Sigmoid colon (tissue), 7 donors: ENCODE measurements around the gene CPNE1. TPM values are rescaled to one million over a fixed set of nuclear protein-coding genes. Genes with fewer than 3 reads are reported as not detected.
A peak's percentile ranks its signal among the peaks of the same experiment; 100 is the strongest.

ENCODE experiments used
- DNase-seq: peaks from one replicate; pipeline ENCODE4 v3.0.0-alpha.2; 2019
- H3K27ac ChIP-seq, 4 donors: fragments of 200-600 bp; sonication (generic); one replicate each; pipeline ENCODE4 v1.5.1; 2016 to 2019; ENCODE audit warnings: mild to moderate bottlenecking in 1 of 4
- H3K27me3 ChIP-seq, 3 donors: fragments of 200-600 bp; sonication (generic); one replicate each; pipeline ENCODE4 v1.5.1; 2019; ENCODE audit warnings: mild to moderate bottlenecking in 1 of 3
- H3K36me3 ChIP-seq, 4 donors: fragments of 200-600 bp; sonication (generic); one replicate each; pipeline ENCODE4 v1.5.1; 2016 to 2019
- H3K4me1 ChIP-seq, 4 donors: fragments of 200-600 bp; sonication (generic); one replicate each; pipeline ENCODE4 v1.5.1; 2017 to 2019
- H3K4me3 ChIP-seq, 4 donors: fragments of 200-600 bp; sonication (generic); one replicate each; pipeline ENCODE4 v1.5.1; 2017 to 2019; ENCODE audit warnings: mild to moderate bottlenecking in 2 of 4, moderate library complexity in 1 of 4
- H3K9me3 ChIP-seq, 4 donors: fragments of 200-600 bp in 3 of 4; sonication (generic) in 3 of 4; one replicate each; pipeline versions ENCODE4 v1.5.1 to v1.6.1; 2013 to 2019
- EP300 ChIP-seq, 4 donors: sonication (generic); formaldehyde crosslinking; IDR thresholded peaks; one replicate each; pipeline ENCODE4 v1.6.1; 2017; ENCODE audit warnings: antibody characterized with exemption in 4 of 4
- POLR2A ChIP-seq, 2 donors: fragments of 450-650 bp; IDR thresholded peaks; one replicate each; pipeline ENCODE4 v1.6.1; 2016; ENCODE audit warnings: antibody characterized with exemption in 2 of 2, mild to moderate bottlenecking in 2 of 2, moderate library complexity in 2 of 2
- POLR2AphosphoS5 ChIP-seq, 4 donors: sonication (generic); formaldehyde crosslinking; IDR thresholded peaks; one replicate each; pipeline ENCODE4 v1.6.1; 2017; ENCODE audit warnings: antibody characterized with exemption in 4 of 4
- WGBS, 2 donors: extraction: QIAGEN DNeasy Blood & Tissue Kit; methylation state at CpG; one replicate each; pipeline ENCODE4 v1.1.7; 2013; 5-methylcytosine and 5-hydroxymethylcytosine counted together
- intact Hi-C: fragments of 100-400 bp; cut with DNase I; formaldehyde crosslinking; loops from one replicate; pipeline ENCODE4 v1.15.1; 2023
- polyA plus RNA-seq, 3 donors: library from polyadenylated mRNA; stranded (reverse); fragments of 200-250 nt; gene quantifications; one replicate each; pipeline ENCODE4 v1.2.3, GENCODE V29; 2013
- total RNA-seq, 4 donors: library from RNA; depleted of rRNA; stranded (reverse); fragments of >200 nt; gene quantifications; one replicate each; pipeline ENCODE4 v1.1.0, GENCODE V29; 2016
- TF ChIP-seq, protein P1 (sequence below), 4 experiments: fragments of 450-650 bp in 3 of 4; fragments of 200-600 bp in 1 of 4; IDR thresholded peaks; one replicate each; pipeline ENCODE4 v1.5.1; 2016 to 2019; ENCODE audit warnings: antibody characterized with exemption in 4 of 4, mild to moderate bottlenecking in 3 of 4, moderate library complexity in 2 of 4
- donor health status: healthy with polysubstance abuse.
- donor health status: Bipolar disorder and iron deficiency.
- donor health status: healthy.

Gene CPNE1
- total and polyA plus RNA-seq, 7 donors: 56.5 to 156 (median 76.8) TPM

- H3K27me3 ChIP-seq: no peaks in the 10 kb centered on the region
- no peaks in the 10 kb centered on the region for H3K9me3 ChIP-seq
- H3K4me1 ChIP-seq: no peaks in the 10 kb centered on the region
- H3K4me3 ChIP-seq: no peak overlapping the region
- TF ChIP-seq POLR2AphosphoS5 (IDR thresholded peaks at IDR 0.05) (no peak), EP300 (IDR thresholded peaks at IDR 0.05) (no peak), POLR2A (IDR thresholded peaks at IDR 0.05) (no peak)
- TF ChIP-seq, protein P1, sequence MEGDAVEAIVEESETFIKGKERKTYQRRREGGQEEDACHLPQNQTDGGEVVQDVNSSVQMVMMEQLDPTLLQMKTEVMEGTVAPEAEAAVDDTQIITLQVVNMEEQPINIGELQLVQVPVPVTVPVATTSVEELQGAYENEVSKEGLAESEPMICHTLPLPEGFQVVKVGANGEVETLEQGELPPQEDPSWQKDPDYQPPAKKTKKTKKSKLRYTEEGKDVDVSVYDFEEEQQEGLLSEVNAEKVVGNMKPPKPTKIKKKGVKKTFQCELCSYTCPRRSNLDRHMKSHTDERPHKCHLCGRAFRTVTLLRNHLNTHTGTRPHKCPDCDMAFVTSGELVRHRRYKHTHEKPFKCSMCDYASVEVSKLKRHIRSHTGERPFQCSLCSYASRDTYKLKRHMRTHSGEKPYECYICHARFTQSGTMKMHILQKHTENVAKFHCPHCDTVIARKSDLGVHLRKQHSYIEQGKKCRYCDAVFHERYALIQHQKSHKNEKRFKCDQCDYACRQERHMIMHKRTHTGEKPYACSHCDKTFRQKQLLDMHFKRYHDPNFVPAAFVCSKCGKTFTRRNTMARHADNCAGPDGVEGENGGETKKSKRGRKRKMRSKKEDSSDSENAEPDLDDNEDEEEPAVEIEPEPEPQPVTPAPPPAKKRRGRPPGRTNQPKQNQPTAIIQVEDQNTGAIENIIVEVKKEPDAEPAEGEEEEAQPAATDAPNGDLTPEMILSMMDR (IDR thresholded peaks at IDR 0.05): no peak
- intact Hi-C loops: loop anchor here (10.0 kb wide), 1 partner anchor 124 kb away; the partner anchor contains the start of gene ERGIC3
- DNase-seq: no peak
- H3K27ac ChIP-seq: no peak overlapping the region
- 95 to 96% methylated on average over 5 of the region's 5 CpGs for WGBS, 2 donors
- peaks cover 8 to 61% (median 39%) of the 10 kb centered on the region in 4 donors for H3K36me3 ChIP-seq
Observed at GRCh38 chr20:35669221-35669620, 4.5 kb upstream of the CPNE1 start.

DNA sequence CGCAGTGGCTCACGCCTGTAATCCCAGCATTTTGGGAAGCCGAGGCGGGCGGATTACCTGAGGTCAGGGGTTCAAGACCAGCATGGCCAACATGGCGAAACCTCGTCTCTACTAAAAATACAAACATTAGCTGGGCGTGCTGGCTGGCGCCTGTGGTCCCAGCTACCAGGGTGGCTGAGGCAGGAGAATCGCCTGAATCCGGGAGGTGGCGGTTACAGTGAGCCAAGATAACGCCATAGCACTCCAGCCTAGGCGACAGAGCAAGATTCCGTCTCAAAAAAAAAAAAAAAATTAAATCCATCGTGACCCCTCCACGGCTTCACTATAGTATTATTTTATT is 1.2 kb upstream of the CPNE1 start:
- TF ChIP-seq POLR2AphosphoS5 (IDR thresholded peaks at IDR 0.05) (no peak), EP300 (IDR thresholded peaks at IDR 0.05) (no peak), POLR2A (IDR thresholded peaks at IDR 0.05) (no peak)
- TF ChIP-seq, protein P1 (IDR thresholded peaks at IDR 0.05): no peak
- WGBS, 2 donors: 97 to 98% methylated on average over 17 of the region's 17 CpGs
- Histone ChIP-seq H3K27ac (peak overlapping the region in 1 of 4 donors; percentile 94), H3K36me3 (peaks cover 0 to 28% (median 10%) of the 10 kb centered on the region in 4 donors), H3K27me3 (no peaks in the 10 kb centered on the region), H3K4me1 (peaks cover 0 to 31% (median 21%) of the 10 kb centered on the region in 4 donors), H3K4me3 (no peak overlapping the region), H3K9me3 (no peaks in the 10 kb centered on the region)
- DNase-seq: no peak
- intact Hi-C loops: loop anchor here (10.0 kb wide), 1 partner anchor 121 kb away; the partner anchor contains the start of gene ERGIC3

DNA sequence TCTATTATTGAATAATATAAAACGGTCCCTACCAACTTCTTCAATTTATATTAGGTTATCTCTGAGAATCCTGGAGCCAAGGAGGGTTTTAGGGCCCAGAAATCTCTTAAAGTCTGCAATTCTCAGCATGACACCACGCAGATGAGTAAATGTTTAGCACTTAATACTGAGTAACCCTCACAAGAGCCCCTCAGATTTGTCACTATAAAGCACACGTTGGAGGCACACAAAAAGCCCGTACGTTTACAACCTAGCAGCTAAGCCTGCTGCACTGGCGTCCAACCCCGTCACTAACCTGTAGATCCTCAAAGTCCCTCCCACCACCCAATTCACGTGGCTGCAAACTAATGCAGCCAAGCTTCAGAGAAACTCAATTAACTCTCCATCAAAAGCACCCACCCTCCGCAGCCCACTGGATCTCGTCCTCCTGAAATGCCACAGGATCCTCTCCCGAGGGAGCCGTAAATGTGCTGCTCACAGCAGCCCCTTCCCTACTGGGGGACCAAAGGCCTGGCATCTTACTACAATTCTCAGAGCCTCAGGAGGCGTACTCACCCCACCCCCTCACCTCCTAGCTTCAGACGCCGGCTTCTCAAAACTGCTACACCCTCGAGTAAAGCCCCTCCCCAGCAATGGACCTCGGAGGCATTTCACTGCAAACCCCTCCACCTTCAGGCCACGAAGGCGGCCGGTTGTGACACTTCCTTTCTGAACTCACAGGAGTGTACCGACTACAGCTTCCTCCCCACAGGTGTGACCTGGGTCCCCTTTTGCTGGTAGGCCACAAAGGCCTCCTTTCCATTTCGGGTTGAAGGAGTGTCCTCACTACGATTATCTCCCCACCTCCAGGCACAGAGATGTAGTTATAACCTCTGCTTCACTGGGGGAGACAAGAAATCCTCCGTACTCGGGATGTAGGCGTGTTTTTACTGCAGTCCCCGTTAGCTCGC is 909 bp downstream of the CPNE1 start:
- Histone ChIP-seq H3K4me1 (peaks cover 0 to 47% (median 40%) of the 10 kb centered on the region in 4 donors), H3K9me3 (no peaks in the 10 kb centered on the region), H3K36me3 (peaks cover 0 to 7% (median 1%) of the 10 kb centered on the region in 4 donors), H3K4me3 (peak overlapping the region; percentile 67 to 95 (median 70)), H3K27me3 (no peaks in the 10 kb centered on the region), H3K27ac (peak overlapping the region; percentile 94 to 99 (median 95))
- intact Hi-C loops: loop anchor here (1.0 to 10.0 kb wide), 3 partner anchors 46 to 119 kb away; partner anchors contain the start of gene ERGIC3
- WGBS, 2 donors: 0 to 1% methylated on average over 28 of the region's 28 CpGs
- DNase-seq: no peak
- TF ChIP-seq EP300 (IDR thresholded peaks at IDR 0.05) (no peak), POLR2AphosphoS5 (IDR thresholded peaks at IDR 0.05) (peak in 1 of 4 donors; percentile 8), POLR2A (IDR thresholded peaks at IDR 0.05) (no peak)
- TF ChIP-seq, protein P1 (IDR thresholded peaks at IDR 0.05): no peak

DNA sequence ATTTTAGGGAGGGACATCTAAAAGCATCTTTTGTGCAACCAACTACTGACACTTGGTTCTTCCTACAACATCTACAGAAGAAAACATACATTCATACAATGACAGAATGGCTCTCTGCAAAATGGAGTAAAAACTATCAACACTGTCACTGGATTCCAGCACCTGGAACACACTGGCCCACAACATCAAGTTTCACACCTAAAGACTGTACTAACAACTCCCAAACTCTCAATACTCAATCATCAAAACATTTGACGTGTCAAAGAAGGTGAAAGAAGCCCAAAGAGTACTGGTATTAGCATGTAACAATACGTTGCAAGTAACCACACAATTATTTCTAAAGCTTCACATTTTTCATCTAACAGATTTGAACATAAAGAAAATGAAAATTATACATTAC is 2.1 kb downstream of the CPNE1 start:
- no peaks in the 10 kb centered on the region for H3K27me3 ChIP-seq
- 13 to 23% methylated on average over 2 of the region's 2 CpGs for WGBS, 2 donors
- peaks cover 0 to 58% (median 51%) of the 10 kb centered on the region in 4 donors for H3K4me1 ChIP-seq
- TF ChIP-seq, protein P1 (IDR thresholded peaks at IDR 0.05): no peak
- TF ChIP-seq POLR2A (IDR thresholded peaks at IDR 0.05): no peak
- TF ChIP-seq EP300 (IDR thresholded peaks at IDR 0.05): no peak
- TF ChIP-seq POLR2AphosphoS5 (IDR thresholded peaks at IDR 0.05): no peak
- no peaks in the 10 kb centered on the region for H3K9me3 ChIP-seq
- peak overlapping the region in 2 of 4 donors; percentile 4 to 94 for H3K27ac ChIP-seq
- peak overlapping the region in 3 of 4 donors; percentile 67 to 95 (median 72) for H3K4me3 ChIP-seq
- H3K36me3 ChIP-seq: no peaks in the 10 kb centered on the region
- intact Hi-C loops: loop anchor here (10.0 kb wide), 1 partner anchor 118 kb away; the partner anchor contains the start of gene ERGIC3
- DNase-seq: no peak
